A673 (cell line): ENCODE measurements around the gene PRKG1.

Experiments used
- CTCF ChIP-seq: fragments of 300-800, 200-600 bp; sonication (generic); conservative IDR thresholded peaks from 2 replicates; pipeline ENCODE4 v1.5.1; 2017; ENCODE audit warnings: low read depth, mild to moderate bottlenecking, antibody characterized with exemption, low read length, moderate library complexity, mixed read lengths
- EZH2 ChIP-seq: fragments of 200-600 bp; sonication (generic); IDR thresholded peaks from 2 replicates; pipeline ENCODE4 v1.6.1; 2017; ENCODE audit warnings: borderline replicate concordance, low read depth, mild to moderate bottlenecking, mixed read lengths, antibody characterized with exemption, low read length; ENCODE audit not compliant: poor library complexity, severe bottlenecking

GRCh38 chr10:51471271-51471670 lies 397.0 kb downstream of the PRKG1 start:
- no peak for TF ChIP-seq EZH2
- no peak for TF ChIP-seq CTCF
